A673 (cell line): ENCODE data around the gene MTMR12. TPM values are rescaled to one million over a fixed set of nuclear protein-coding genes. Genes with fewer than 3 reads are reported as not detected.

Experiments used
- BruUV-seq: library from RNA; stranded (reverse); fragments of 400-500 nt; replicated peaks from 2 replicates; lab custom pipeline; 2021; lab: Mats Ljungman, UMichigan
- CTCF ChIA-PET: fragments of 300-600 bp; sonication (Branson Sonifier 250); formaldehyde crosslinking; loops from one replicate; lab custom pipeline; 2022; ENCODE audit warnings: antibody characterized with exemption; lab: Charles Lee
- POLR2A ChIA-PET: fragments of 300-600 bp; sonication (Branson Sonifier 250); formaldehyde crosslinking; loops from one replicate; lab custom pipeline; 2022; ENCODE audit warnings: antibody characterized with exemption; ENCODE audit not compliant: low non-redundant PET; lab: Charles Lee
- DNase-seq: peaks from one replicate; pipeline ENCODE4 v3.0.0-alpha.2; 2015; ENCODE audit warnings: low spot score
- H3K27ac ChIP-seq: fragments of 200-600 bp; sonication (generic); 2 replicates; pipeline ENCODE4 v1.5.1; 2016; ENCODE audit warnings: mixed run types, low read depth, mild to moderate bottlenecking, mixed read lengths, antibody characterized with exemption, low read length; ENCODE audit not compliant: poor library complexity, severe bottlenecking
- H3K27me3 ChIP-seq: fragments of 200-600 bp; sonication (generic); replicated peaks from 2 replicates; pipeline ENCODE4 v1.6.1; 2017; ENCODE audit warnings: mixed run types, low read depth, mild to moderate bottlenecking, mixed read lengths, antibody characterized with exemption, low read length; ENCODE audit not compliant: insufficient read depth, poor library complexity
- H3K36me3 ChIP-seq: fragments of 200-600 bp; sonication (generic); 2 replicates; pipeline ENCODE4 v1.6.1; 2016; ENCODE audit warnings: mixed run types, mild to moderate bottlenecking, mixed read lengths, antibody characterized with exemption, low read length; ENCODE audit not compliant: insufficient read depth, poor library complexity, severe bottlenecking
- H3K4me1 ChIP-seq: fragments of 200-600 bp; sonication (generic); 2 replicates; pipeline ENCODE4 v1.6.1; 2017; ENCODE audit warnings: mixed run types, mild to moderate bottlenecking, mixed read lengths, antibody characterized with exemption, low read length; ENCODE audit not compliant: insufficient read depth, poor library complexity, severe bottlenecking
- H3K4me3 ChIP-seq: fragments of 200-600 bp; sonication (generic); 2 replicates; pipeline ENCODE4 v1.5.1; 2016; ENCODE audit warnings: low read depth, mixed run types, mild to moderate bottlenecking, mixed read lengths, low read length; ENCODE audit not compliant: poor library complexity, severe bottlenecking
- H3K9me3 ChIP-seq: fragments of 200-600 bp; sonication (generic); 2 replicates; pipeline ENCODE4 v1.6.1; 2016; ENCODE audit warnings: mixed run types, low read depth, mild to moderate bottlenecking, mixed read lengths, antibody characterized with exemption, low read length; ENCODE audit not compliant: poor library complexity, severe bottlenecking
- CTCF ChIP-seq: fragments of 300-800, 200-600 bp; sonication (generic); conservative IDR thresholded peaks from 2 replicates; pipeline ENCODE4 v1.5.1; 2017; ENCODE audit warnings: low read depth, mild to moderate bottlenecking, antibody characterized with exemption, low read length, moderate library complexity, mixed read lengths
- EZH2 ChIP-seq: fragments of 200-600 bp; sonication (generic); IDR thresholded peaks from 2 replicates; pipeline ENCODE4 v1.6.1; 2017; ENCODE audit warnings: borderline replicate concordance, low read depth, mild to moderate bottlenecking, mixed read lengths, antibody characterized with exemption, low read length; ENCODE audit not compliant: poor library complexity, severe bottlenecking
- intact Hi-C: fragments of 100-400 bp; cut with micrococcal nuclease; formaldehyde crosslinking; loops from one replicate; pipeline ENCODE4 v1.10.0; 2022; ENCODE audit not compliant: unreplicated experiment
- total RNA-seq: library from RNA; stranded (reverse); gene quantifications from 2 replicates; pipeline ENCODE4 v1.2.3, GENCODE V29; 2021

The MTMR12 gene
- total RNA-seq, 1 experiment from 2014 or later, result 35.8 TPM

- ChIA-PET POLR2A (no interaction called here), CTCF (no interaction called here)
- no peaks in the 10 kb centered on the region for H3K9me3 ChIP-seq
- no peak overlapping the region for H3K27ac ChIP-seq
- DNase-seq, result no peak
- H3K4me1 ChIP-seq, result no peaks in the 10 kb centered on the region
- H3K36me3 ChIP-seq, result no peaks in the 10 kb centered on the region
- intact Hi-C loops, result no loop called here
- no peak overlapping the region for H3K4me3 ChIP-seq
- no peaks in the 10 kb centered on the region for H3K27me3 ChIP-seq
- BruUV-seq, result no TSS peak
- TF ChIP-seq CTCF, result no peak
- TF ChIP-seq EZH2, result no peak
Measured at GRCh38 chr5:32206053-32206452, 106.7 kb downstream of the MTMR12 start.

GRCh38 chr5:32202394-32202793 is 110.3 kb downstream of the MTMR12 start:
- TF ChIP-seq CTCF (no peak), EZH2 (no peak)
- H3K9me3 ChIP-seq, result no peaks in the 10 kb centered on the region
- no peak overlapping the region for H3K4me3 ChIP-seq
- H3K27ac ChIP-seq, result no peak overlapping the region
- H3K36me3 ChIP-seq, result no peaks in the 10 kb centered on the region
- no peaks in the 10 kb centered on the region for H3K4me1 ChIP-seq
- ChIA-PET CTCF (no interaction called here), POLR2A (no interaction called here)
- no peak for DNase-seq
- intact Hi-C loops, result no loop called here
- H3K27me3 ChIP-seq, result no peaks in the 10 kb centered on the region
- BruUV-seq, result no TSS peak

GRCh38 chr5:32201122-32201753 is 111.5 kb downstream of the MTMR12 start:
- no peaks in the 10 kb centered on the region for H3K4me1 ChIP-seq
- CTCF ChIA-PET, result no interaction called here
- no peaks in the 10 kb centered on the region for H3K9me3 ChIP-seq
- H3K36me3 ChIP-seq, result no peaks in the 10 kb centered on the region
- H3K27ac ChIP-seq, result no peak overlapping the region
- intact Hi-C loops, result no loop called here
- no TSS peak for BruUV-seq
- no peak for TF ChIP-seq CTCF
- no peak for TF ChIP-seq EZH2
- POLR2A ChIA-PET, result no interaction called here
- no peaks in the 10 kb centered on the region for H3K27me3 ChIP-seq
- H3K4me3 ChIP-seq, result no peak overlapping the region
- no peak for DNase-seq
